GM18951 (cell line): ENCODE data around the gene WFIKKN1.

Source experiments
- POLR2A ChIP-seq: IDR thresholded peaks from 4 replicates; pipeline ENCODE4 v1.6.1; 2011; ENCODE audit warnings: mild to moderate bottlenecking; ENCODE audit not compliant: insufficient read length, insufficient read depth; ENCODE audit errors: extremely low read depth
- in situ Hi-C: fragments of 300-500 bp; cut with MboI; formaldehyde crosslinking; loops from one replicate; pipeline ENCODE4 v1.12.0; 2022; ENCODE audit warnings: low sequenced_read_pairs, mixed read lengths, inconsistent platforms; ENCODE audit not compliant: unreplicated experiment

The WFIKKN1 gene

DNA sequence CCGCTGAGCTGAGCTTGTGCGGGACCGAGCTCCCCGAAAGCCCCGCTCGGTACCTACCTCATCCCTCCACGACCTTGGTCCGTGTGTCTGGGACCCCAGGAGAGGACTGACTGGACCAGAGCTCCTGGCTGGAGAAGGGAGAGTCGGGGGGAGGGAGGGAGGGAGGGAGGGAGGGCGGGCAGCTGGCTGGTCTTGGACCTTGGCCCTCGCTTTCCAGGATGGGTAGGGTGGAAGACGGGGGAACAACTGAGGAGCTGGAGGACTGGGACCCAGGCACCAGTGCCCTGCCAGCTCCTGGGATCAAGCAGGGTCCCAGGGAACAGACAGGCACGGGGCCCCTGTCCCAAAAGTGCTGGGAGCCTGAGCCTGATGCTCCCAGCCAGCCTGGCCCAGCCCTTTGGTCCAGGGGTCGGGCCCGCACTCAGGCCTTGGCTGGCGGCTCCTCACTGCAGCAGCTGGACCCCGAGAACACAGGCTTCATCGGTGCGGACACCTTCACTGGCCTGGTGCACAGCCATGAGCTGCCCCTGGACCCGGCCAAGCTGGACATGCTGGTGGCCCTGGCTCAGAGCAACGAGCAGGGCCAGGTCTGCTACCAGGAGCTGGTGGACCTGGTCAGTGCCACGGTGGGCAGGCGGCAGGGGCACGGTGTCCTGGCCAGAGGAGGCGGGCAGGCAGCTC, 45.2 kb downstream of the WFIKKN1 start:
- TF ChIP-seq POLR2A: no peak
- in situ Hi-C loops: no loop called here

DNA sequence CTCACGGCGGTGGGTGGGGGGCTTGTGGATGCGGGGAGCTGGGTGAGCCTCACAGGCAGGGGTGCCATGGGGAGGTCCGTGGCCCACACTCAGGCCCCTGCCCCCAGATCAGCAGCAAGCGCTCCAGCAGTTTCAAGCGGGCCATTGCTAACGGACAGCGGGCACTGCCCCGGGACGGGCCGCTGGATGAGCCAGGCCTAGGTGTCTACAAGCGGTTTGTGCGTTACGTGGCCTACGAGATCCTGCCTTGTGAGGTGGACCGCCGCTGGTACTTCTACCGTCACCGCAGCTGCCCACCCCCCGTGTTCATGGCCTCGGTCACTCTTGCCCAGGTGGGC, 45.7 kb downstream of the WFIKKN1 start:
- in situ Hi-C loops: no loop called here
- no peak for TF ChIP-seq POLR2A

DNA sequence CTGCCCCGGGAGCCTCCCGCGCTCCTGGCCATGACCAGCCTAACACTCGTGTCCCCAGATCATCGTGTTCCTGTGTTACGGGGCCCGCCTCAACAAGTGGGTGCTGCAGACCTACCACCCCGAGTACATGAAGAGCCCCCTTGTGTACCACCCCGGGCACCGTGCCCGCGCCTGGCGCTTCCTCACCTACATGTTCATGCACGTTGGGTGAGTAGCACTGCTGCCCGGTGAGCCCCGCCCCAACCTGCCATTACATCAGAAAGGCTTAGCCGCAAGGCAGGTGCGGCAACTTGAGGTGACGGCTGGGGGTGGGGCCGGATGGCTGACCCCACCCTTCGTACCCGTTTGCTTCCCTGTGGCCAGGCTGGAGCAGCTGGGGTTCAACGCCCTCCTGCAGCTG, 46.1 kb downstream of the WFIKKN1 start:
- TF ChIP-seq POLR2A: no peak
- in situ Hi-C loops: no loop called here

DNA sequence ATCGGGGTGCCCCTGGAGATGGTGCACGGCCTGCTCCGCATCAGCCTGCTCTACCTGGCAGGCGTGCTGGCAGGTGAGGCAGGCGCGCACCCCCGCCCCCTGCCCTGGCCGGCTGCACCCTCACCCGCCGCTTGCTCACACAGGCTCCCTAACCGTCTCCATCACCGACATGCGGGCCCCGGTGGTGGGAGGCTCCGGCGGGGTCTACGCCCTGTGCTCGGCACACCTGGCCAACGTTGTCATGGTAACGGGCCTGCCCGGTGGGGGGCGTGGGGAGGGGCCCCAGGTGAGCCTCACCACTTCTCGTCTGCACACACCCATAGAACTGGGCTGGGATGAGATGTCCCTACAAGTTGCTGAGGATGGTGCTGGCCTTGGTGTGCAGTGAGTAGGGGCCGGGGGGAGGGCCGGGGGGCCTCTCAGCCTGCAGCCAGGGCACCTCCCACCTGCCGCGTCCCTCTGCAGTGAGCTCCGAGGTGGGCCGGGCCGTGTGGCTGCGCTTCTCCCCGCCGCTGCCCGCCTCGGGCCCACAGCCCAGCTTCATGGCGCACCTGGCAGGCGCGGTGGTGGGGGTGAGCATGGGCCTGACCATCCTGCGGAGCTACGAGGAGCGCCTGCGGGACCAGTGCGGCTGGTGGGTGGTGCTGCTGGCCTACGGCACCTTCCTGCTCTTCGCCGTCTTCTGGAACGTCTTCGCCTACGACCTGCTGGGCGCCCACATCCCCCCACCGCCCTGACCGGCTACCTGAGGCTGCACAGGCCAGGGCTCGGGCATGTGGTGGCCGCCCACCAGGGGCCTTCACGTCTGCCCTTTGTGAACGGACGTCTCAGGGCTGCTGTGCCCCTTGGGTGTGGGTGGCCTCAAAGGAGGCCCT, 46.8 kb downstream of the WFIKKN1 start:
- no peak for TF ChIP-seq POLR2A
- in situ Hi-C loops: no loop called here

DNA sequence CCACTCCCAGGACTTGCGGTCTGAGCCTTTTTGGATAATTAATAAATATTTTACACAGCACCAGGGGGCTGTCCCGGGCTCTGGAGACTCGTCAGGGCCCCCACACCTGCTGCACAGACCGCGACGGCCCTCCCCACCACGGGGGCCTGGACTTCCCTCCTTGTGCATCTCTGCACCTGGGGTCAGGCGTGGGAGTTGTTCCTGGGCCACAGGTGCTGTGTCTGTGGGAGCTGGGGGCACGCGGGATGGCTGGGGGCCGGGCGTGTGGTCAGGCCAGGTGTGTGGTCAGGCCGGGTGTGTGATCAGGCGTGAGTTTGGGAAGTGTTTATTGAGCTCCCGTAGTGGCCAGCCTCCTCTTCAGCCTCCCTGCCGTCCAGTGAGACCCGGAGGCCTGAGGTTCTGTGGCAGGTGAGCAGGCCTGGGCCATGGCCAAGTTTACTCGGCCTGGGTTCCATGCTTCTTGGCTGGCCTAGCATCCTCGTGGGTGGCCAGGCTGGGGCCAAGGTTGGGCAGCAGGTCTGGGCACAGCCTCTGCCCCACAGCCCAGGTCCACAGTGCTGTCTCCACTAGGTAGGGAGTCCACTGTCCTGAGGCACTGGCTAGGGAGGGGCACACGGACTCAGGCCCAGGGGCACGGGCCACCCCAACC, 47.5 kb downstream of the WFIKKN1 start:
- no peak for TF ChIP-seq POLR2A
- in situ Hi-C loops: no loop called here

DNA sequence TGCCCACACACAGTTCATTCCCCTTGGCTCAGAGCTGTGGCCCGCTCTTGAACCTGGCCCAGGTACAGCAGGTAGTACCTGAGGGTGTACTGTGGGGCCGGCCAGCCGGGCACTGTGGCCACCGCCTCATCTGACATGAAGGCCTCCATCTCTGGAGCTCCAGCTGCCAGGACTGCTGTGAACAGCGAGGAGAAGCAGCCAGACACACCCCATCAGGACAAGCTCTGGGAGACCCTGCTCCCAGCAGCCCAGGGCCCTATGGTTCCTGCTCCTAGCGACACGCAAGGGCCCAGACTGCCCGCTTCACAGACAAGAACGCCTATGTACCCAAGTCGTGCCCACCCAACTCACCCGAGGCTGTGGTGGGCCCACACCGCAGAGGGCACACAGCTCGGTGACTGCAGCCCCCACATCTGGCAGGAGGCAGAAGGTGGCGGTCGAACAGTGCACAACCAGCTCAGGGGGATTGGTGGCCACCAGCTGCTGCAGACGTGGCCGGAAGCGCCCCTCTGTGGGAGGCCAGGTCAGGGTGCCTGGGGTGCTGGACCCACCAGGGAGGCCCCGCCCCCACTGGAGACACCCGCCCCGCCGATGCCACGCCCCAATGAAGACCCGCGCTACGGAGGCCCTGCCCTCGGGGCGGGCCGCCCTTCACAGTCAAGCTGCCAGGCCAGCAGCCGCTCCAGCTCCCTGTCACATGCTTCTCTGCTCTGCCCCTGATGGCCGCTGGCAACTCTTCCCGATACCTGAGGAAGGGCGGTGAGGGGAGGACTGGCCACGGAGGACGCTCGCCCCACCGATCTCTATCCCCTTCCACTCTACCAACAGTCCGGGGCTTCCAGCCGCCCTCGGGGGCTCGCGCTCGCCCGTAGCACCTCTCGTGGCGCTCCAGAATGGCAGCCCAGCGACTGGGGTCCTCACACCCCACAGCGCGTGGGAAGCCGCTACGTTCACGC, 48.4 kb downstream of the WFIKKN1 start:
- in situ Hi-C loops: no loop called here
- TF ChIP-seq POLR2A: no peak

DNA sequence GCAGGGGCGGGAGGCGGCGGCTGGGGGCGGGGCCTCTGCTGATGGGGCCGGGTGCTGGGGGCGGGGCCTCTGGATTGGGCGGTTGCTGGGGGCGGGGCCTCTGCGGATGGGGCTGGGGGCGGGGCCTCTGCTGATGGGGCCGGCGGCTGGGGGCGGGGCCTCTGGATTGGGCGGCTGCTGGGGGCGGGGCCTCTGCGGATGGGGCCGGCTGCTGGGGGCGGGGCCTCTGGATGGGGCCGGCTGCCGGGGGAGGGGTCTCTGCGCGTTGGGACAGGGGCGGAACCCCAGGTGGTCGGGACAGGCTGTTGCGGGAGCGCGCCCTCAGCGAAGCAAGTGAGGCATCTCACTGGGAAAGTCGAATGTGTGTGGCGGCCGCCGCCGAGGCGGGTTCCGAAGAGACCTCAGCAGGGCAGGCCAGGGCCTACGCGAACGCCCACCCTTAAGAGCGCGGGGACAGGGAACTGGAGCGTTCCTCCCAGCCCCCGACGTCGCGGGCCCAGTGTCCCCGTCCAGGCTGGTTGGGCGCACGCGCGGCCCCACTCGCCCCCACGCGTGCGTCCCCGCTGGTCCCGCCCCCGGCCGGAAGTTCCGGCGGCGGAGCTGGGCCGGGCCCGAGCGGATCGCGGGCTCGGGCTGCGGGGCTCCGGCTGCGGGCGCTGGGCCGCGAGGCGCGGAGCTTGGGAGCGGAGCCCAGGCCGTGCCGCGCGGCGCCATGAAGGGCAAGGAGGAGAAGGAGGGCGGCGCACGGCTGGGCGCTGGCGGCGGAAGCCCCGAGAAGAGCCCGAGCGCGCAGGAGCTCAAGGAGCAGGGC, 49.2 kb downstream of the WFIKKN1 start, which contains the start of gene STUB1:
STUB1 (plus strand) TSS at position 597 of the 811 bp plus-strand sequence; CDS start at position 713, 116 bp downstream.
- in situ Hi-C loops: no loop called here
- TF ChIP-seq POLR2A: peak; percentile 94

DNA sequence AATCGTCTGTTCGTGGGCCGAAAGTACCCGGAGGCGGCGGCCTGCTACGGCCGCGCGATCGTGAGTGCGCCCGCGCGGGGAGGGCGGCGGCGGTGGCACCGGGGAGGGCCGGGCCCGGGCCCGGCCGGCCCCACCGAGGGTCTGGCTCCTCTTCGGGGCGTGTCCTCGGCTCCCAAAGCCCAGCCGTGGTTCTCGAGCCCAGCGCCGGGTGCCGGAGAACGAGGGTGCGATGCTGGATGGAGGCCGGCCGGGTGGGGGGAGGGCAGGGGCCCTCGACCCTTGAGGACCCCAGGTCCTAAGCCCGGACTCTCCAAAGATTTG, 49.8 kb downstream of the WFIKKN1 start:
- in situ Hi-C loops: no loop called here
- no peak for TF ChIP-seq POLR2A

DNA sequence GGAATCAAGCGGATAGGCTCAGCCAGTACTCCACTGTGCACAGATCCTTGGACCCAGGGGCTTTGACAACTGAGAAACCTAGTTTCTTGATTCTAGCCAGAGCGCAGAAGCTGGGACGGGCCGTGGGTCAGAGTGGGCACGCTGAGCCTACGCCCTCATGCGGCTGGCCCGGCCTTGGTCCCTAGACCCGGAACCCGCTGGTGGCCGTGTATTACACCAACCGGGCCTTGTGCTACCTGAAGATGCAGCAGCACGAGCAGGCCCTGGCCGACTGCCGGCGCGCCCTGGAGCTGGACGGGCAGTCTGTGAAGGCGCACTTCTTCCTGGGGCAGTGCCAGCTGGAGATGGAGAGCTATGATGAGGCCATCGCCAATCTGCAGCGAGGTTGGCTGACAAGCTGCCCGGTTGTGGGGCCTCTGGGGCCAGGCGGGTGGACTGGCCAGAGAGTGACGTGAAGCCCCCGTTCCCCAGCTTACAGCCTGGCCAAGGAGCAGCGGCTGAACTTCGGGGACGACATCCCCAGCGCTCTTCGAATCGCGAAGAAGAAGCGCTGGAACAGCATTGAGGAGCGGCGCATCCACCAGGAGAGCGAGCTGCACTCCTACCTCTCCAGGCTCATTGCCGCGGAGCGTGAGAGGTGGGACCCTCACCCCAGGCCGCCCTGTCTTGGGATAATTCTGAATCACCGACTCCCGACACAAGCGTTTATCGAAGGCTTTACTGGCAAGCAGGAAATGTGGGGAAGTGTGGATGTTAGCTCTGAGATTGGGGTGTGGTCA, 50.4 kb downstream of the WFIKKN1 start:
- in situ Hi-C loops: no loop called here
- peak; percentile 24 for TF ChIP-seq POLR2A

DNA sequence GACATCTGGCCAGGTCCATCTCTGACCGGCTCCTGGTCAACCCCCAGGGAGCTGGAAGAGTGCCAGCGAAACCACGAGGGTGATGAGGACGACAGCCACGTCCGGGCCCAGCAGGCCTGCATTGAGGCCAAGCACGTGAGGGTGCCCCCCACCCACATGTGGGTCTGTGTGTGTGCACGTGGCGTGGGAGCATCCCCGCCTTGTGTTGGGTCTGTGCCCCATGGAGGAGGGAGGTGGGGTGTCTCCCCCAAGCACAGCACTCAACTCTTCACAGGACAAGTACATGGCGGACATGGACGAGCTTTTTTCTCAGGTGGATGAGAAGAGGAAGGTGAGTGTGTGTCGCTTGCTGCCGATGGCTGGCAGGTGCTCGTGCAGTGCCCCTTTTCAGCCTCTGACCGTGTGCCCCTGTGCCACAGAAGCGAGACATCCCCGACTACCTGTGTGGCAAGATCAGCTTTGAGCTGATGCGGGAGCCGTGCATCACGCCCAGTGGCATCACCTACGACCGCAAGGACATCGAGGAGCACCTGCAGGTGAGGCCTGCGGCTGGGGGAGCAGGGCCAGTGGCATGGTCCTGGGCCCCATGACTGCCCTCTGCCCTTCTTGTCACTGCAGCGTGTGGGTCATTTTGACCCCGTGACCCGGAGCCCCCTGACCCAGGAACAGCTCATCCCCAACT, 51.1 kb downstream of the WFIKKN1 start:
- TF ChIP-seq POLR2A: no peak
- in situ Hi-C loops: no loop called here
